ENCODE measurements around the gene IFITM10. TPM values are rescaled to one million over a fixed set of nuclear protein-coding genes. Genes with fewer than 3 reads are reported as not detected.

Gene IFITM10
- polyA plus RNA-seq, 2 donors = 0.73 to 1.1 TPM

DNA sequence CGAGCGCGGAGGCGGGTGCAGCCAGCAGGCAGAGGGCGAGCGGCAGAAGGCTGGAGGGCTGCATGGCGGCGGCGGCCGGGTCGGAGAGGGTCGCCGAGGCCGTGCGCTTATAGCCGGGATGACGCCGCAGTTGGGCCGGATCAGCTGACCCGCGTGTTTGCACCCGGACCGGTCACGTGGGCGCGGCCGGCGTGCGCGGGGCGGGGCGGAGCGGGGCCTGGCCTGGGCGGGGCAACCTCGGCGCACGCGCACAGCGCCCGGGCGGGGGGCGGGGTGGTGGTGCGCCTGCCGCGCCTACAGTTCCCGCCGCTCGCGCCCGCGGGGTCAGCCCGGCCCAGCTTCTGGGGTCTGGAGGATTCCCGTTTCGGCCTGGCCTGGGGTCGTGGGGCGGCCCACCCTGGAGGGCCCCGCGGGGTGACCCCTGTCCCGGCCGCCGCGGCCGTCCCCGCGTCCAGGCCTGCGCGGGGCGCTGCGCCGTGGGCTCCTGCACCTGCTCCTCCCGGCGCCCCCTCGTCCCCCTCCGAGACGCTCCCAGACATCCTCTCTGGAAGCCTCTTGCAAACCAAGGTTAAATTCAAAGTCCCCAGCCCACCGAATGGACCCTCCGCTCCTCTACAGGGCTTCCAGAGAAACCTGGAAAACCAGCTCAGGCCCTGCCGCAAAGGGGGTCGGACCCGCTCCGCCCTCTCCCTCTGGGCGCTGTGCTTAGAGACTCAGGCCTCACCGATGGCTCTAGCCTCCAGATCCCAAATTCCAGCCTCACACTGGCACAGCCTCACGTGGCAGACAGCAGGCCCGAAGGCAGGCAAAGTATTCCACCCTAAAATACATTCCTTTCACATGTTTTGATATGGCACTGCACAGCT is 13.6 kb upstream of the IFITM10 start, which contains the start of gene CTSD:
TSS of gene CTSD (minus strand) at position 132 of the 866 bp plus-strand sequence. CDS start at position 64, 68 bp downstream.
- Histone ChIP-seq H3K27ac (ENCODE audit: low read depth in 2 of 2, low read length in 1 of 2) (peak within 1 kb of the TSS; percentile 93 to 97), H3K4me3 (ENCODE audit: low read depth in 1 of 2, low read length in 2 of 2) (peak within 1 kb of the TSS; percentile 84 to 96), H3K27me3 (ENCODE audit: control insufficient read depth in 1 of 2, insufficient read depth in 2 of 2, low read length in 2 of 2) (no peaks in the 10 kb centered on the region), H3K9me3 (ENCODE audit: control insufficient read depth in 2 of 2, insufficient read depth in 1 of 2, low read depth in 1 of 2, low read length in 1 of 2) (no peaks in the 10 kb centered on the region), H3K4me1 (ENCODE audit: control insufficient read depth in 2 of 2, insufficient read depth in 2 of 2, low read length in 1 of 2) (peaks cover 6 to 34% of the 10 kb centered on the region in 2 donors), H3K36me3 (ENCODE audit: control insufficient read depth in 2 of 2, insufficient read depth in 2 of 2, low read length in 1 of 2) (peaks cover 0 to 27% of the 10 kb centered on the region in 2 donors)
- WGBS, 2 donors = 2% methylated on average over 49 to 85 of the region's 85 CpGs

DNA sequence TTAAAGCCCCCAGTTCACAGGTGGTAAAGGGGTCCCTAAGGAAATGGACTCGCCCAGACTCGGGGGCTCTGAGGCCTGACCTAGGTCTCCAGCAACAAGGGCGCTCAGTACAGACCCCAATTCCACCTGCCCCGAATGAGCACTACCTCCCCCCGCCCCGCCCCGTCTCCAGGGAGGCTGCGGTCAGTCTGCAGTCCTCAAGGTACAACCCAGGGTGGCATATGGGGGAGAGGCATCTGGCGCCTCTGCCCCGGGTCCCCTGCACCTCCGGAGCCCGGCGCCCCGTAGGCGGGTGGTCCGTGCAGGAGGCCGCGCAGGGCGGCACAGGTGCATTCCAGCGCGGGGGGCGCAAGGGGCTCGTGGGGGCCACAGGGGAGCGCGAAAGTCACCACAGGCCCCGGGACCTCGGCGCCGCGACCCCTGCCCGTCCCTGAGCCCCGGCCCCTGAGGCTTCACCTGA is 13.0 kb upstream of the IFITM10 start:
- Histone ChIP-seq H3K27ac (ENCODE audit: low read depth in 2 of 2, low read length in 1 of 2) (peak overlapping the region; percentile 93 to 97), H3K4me1 (ENCODE audit: control insufficient read depth in 2 of 2, insufficient read depth in 2 of 2, low read length in 1 of 2) (peaks cover 6 to 34% of the 10 kb centered on the region in 2 donors), H3K9me3 (ENCODE audit: control insufficient read depth in 2 of 2, insufficient read depth in 1 of 2, low read depth in 1 of 2, low read length in 1 of 2) (no peaks in the 10 kb centered on the region), H3K27me3 (ENCODE audit: control insufficient read depth in 1 of 2, insufficient read depth in 2 of 2, low read length in 2 of 2) (no peaks in the 10 kb centered on the region), H3K4me3 (ENCODE audit: low read depth in 1 of 2, low read length in 2 of 2) (peak overlapping the region; percentile 84 to 96), H3K36me3 (ENCODE audit: control insufficient read depth in 2 of 2, insufficient read depth in 2 of 2, low read length in 1 of 2) (peaks cover 0 to 32% of the 10 kb centered on the region in 2 donors)
- WGBS, 2 donors = 0 to 2% methylated on average over 28 to 32 of the region's 32 CpGs

DNA sequence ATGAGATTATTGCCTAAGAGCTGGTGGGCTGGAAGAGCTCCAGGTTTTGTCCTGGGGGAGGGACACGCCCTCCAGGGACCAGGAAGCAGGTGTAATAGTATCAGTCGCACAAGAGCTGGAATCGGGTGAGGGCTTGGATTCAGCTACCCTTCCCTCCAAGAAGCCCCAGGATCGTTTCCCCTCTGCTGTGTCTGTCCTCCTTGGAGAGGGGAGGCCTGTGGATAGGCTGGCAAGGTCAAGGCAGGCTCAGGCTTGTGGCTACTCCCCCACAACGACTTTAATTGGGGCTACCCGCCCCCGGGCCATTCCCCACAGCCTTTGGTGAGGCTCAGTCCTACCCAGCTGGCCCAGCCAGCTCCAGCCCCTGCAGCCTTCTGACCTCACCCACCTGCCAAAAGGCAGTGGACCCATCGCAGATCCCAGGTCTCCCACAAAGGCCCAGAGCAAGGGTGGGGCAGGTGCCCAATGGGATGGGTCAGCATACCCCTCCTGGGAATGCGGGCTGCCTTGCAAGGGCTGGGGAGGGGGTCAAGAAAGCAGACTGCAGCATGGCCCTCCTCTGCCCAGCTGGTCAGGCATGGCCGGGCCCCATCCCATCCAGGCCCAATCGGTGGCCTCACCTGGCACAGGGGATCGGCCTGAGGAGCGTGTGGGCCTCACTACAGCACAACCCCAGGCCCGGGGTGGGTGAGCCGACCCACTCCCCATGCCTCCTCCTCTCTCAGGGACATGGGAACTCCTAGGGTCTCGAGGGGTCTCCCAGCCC is 12.3 kb upstream of the IFITM10 start:
- peaks cover 6 to 37% of the 10 kb centered on the region in 2 donors for H3K4me1 ChIP-seq (ENCODE audit: control insufficient read depth in 2 of 2, insufficient read depth in 2 of 2, low read length in 1 of 2)
- peaks cover 0 to 37% of the 10 kb centered on the region in 2 donors for H3K36me3 ChIP-seq (ENCODE audit: control insufficient read depth in 2 of 2, insufficient read depth in 2 of 2, low read length in 1 of 2)
- H3K27me3 ChIP-seq (ENCODE audit: control insufficient read depth in 1 of 2, insufficient read depth in 2 of 2, low read length in 2 of 2) = no peaks in the 10 kb centered on the region
- WGBS, 2 donors = 24 to 26% methylated on average over 15 to 16 of the region's 16 CpGs
- H3K4me3 ChIP-seq (ENCODE audit: low read depth in 1 of 2, low read length in 2 of 2) = peak overlapping the region; percentile 84 to 96
- peak overlapping the region; percentile 93 to 97 for H3K27ac ChIP-seq (ENCODE audit: low read depth in 2 of 2, low read length in 1 of 2)
- H3K9me3 ChIP-seq (ENCODE audit: control insufficient read depth in 2 of 2, insufficient read depth in 1 of 2, low read depth in 1 of 2, low read length in 1 of 2) = no peaks in the 10 kb centered on the region

DNA sequence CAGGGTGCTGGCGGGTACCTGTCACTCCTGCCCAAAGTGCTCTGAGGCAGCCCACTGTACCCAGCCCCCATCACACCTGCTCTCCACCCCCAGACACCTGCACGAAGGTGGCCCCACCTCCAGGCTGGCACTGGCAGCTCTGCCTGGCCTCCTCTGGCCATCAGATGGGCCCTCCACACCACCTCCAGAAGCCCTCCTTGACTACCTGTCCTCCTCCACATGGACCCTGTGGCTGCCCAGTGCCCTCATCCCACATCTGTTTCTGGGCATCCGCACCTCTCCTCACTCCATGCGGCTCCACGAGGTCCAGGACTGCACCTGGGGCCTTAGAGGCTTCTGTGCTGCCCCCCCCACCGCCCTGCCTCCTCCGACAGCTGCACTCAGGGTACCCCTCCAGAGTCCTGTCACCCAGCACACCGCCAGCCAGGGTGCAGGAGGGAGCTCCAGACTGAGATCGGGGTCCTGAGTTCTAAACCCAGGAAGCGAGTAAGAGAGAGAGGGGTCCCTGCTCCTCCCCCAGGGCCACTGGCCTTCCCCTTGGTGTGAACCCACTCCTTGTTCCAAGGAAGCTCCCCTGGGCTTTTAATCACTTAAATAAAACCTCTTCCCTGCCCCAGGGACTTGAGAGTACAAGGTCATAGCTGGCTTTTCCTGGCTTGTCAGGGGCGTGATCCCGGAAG is 11.6 kb upstream of the IFITM10 start:
- Histone ChIP-seq H3K36me3 (ENCODE audit: control insufficient read depth in 2 of 2, insufficient read depth in 2 of 2, low read length in 1 of 2) (peaks cover 0 to 43% of the 10 kb centered on the region in 2 donors), H3K27ac (ENCODE audit: low read depth in 2 of 2, low read length in 1 of 2) (peak overlapping the region; percentile 74 to 78), H3K4me1 (ENCODE audit: control insufficient read depth in 2 of 2, insufficient read depth in 2 of 2, low read length in 1 of 2) (peaks cover 6 to 42% of the 10 kb centered on the region in 2 donors), H3K9me3 (ENCODE audit: control insufficient read depth in 2 of 2, insufficient read depth in 1 of 2, low read depth in 1 of 2, low read length in 1 of 2) (no peaks in the 10 kb centered on the region), H3K4me3 (ENCODE audit: low read depth in 1 of 2, low read length in 2 of 2) (peak overlapping the region; percentile 24 to 84), H3K27me3 (ENCODE audit: control insufficient read depth in 1 of 2, insufficient read depth in 2 of 2, low read length in 2 of 2) (no peaks in the 10 kb centered on the region)
- 65 to 70% methylated on average over 12 of the region's 12 CpGs for whole genome bisulfite sequencing, 2 donors

DNA sequence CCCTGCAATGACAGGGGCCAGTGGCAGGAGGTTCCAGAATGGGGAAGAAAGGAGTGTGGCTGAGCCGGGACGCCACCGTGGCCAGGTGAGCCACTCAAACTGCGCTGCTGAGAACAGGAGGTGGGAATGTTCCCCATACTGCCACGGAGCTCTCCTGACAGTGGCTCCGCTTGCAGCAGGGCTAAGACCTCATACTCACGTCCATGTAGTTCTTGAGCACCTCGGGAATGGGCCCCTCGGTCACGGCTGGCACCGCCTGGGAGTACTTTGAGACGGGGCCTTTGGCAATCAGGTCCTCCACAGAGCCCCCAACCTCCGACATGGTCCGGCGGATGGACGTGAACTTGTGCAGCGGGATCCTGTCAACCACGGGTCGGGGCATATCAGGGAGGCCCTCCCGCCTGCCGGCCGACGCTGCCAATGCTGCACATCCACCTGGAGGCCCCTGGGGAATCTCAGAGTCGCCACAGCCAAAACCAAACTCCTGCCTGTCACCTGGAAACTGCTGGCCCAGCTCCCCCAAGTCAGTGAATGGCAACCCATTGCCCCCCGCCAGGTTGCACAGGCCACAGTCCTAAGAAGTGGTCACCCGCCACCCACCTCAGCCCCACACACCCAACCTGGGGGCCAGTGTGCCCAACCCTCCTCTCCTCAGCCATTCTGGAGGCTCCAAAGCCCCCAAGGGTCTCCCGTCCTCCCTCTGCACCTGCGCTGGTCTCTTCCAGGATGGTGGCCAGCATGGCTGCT is 10.9 kb upstream of the IFITM10 start:
- H3K9me3 ChIP-seq (ENCODE audit: control insufficient read depth in 2 of 2, insufficient read depth in 1 of 2, low read depth in 1 of 2, low read length in 1 of 2) = no peaks in the 10 kb centered on the region
- peak overlapping the region; percentile 37 to 43 for H3K27ac ChIP-seq (ENCODE audit: low read depth in 2 of 2, low read length in 1 of 2)
- peaks cover 6 to 43% of the 10 kb centered on the region in 2 donors for H3K4me1 ChIP-seq (ENCODE audit: control insufficient read depth in 2 of 2, insufficient read depth in 2 of 2, low read length in 1 of 2)
- 84 to 89% methylated on average over 28 of the region's 28 CpGs for WGBS, 2 donors
- no peaks in the 10 kb centered on the region for H3K27me3 ChIP-seq (ENCODE audit: control insufficient read depth in 1 of 2, insufficient read depth in 2 of 2, low read length in 2 of 2)
- peaks cover 0 to 49% of the 10 kb centered on the region in 2 donors for H3K36me3 ChIP-seq (ENCODE audit: control insufficient read depth in 2 of 2, insufficient read depth in 2 of 2, low read length in 1 of 2)
- no peak overlapping the region for H3K4me3 ChIP-seq (ENCODE audit: low read depth in 1 of 2, low read length in 2 of 2)

- 64 to 67% methylated on average over 23 of the region's 23 CpGs for WGBS, 2 donors
- Histone ChIP-seq H3K9me3 (ENCODE audit: control insufficient read depth in 2 of 2, insufficient read depth in 1 of 2, low read depth in 1 of 2, low read length in 1 of 2) (no peaks in the 10 kb centered on the region), H3K36me3 (ENCODE audit: control insufficient read depth in 2 of 2, insufficient read depth in 2 of 2, low read length in 1 of 2) (peaks cover 0 to 55% of the 10 kb centered on the region in 2 donors), H3K4me1 (ENCODE audit: control insufficient read depth in 2 of 2, insufficient read depth in 2 of 2, low read length in 1 of 2) (peaks cover 8 to 49% of the 10 kb centered on the region in 2 donors), H3K4me3 (ENCODE audit: low read depth in 1 of 2, low read length in 2 of 2) (peak overlapping the region in 1 of 2 donors; percentile 2), H3K27ac (ENCODE audit: low read depth in 2 of 2, low read length in 1 of 2) (peak overlapping the region; percentile 37 to 43), H3K27me3 (ENCODE audit: control insufficient read depth in 1 of 2, insufficient read depth in 2 of 2, low read length in 2 of 2) (no peaks in the 10 kb centered on the region)
These were observed 10.1 kb upstream of the IFITM10 start for GRCh38 chr11:1760351-1761109.

DNA sequence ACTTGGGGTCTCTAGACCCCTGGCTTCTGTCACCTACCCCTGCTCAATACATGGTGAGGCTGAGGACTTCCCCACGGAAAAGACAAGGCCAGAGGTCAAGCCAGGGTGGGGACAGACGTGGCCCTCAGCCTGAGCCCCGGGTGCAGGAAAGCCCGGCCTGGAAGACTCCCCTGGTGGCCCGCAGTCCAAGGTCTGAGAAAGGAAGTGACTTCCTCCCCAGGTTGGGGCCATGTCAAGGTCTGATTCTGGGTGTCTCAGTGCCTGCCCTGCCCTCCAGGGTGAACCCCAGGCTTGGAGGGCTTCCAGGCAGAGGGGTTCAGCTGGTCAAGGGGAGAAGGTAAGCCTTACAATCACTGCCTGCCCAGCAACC is 9.4 kb upstream of the IFITM10 start:
- WGBS, 2 donors = 60 to 63% methylated on average over 5 of the region's 5 CpGs
- Histone ChIP-seq H3K4me3 (ENCODE audit: low read depth in 1 of 2, low read length in 2 of 2) (no peak overlapping the region), H3K27ac (ENCODE audit: low read depth in 2 of 2, low read length in 1 of 2) (no peak overlapping the region), H3K4me1 (ENCODE audit: control insufficient read depth in 2 of 2, insufficient read depth in 2 of 2, low read length in 1 of 2) (peaks cover 8 to 49% of the 10 kb centered on the region in 2 donors), H3K27me3 (ENCODE audit: control insufficient read depth in 1 of 2, insufficient read depth in 2 of 2, low read length in 2 of 2) (no peaks in the 10 kb centered on the region), H3K9me3 (ENCODE audit: control insufficient read depth in 2 of 2, insufficient read depth in 1 of 2, low read depth in 1 of 2, low read length in 1 of 2) (no peaks in the 10 kb centered on the region), H3K36me3 (ENCODE audit: control insufficient read depth in 2 of 2, insufficient read depth in 2 of 2, low read length in 1 of 2) (peaks cover 0 to 57% of the 10 kb centered on the region in 2 donors)

DNA sequence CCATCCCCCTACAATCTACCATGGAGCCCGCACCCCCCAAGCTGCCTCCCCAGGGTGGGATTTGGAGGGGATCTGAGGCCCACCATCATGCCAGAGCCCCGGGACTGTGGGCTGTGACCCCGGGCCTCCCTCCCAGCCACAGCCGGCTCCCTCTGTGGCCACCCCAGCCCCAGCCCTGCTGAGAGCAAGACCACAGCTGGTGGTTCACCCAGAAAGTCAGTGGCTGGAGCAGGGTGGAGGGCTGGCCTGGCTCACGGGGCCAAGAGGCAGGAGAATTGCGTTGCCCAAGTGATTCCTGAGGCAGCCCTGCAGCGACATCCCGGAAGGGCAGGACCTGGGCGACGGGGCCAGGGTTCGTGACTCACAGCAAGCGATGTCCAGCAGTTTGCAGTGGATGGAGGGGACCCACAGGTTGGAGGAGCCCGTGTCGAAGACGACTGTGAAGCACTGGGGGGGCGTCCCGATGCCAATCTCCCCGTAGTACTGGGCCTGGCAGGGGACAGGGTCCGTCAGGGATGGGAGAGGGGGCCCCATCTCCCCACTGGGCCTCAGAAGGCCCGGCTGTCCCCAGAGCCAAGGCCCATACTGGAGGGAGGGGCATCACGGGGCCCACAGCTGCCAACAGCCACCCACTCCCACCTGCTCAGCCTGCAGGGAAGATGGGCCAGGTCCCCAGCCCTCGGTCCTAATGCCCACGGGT is 8.9 kb upstream of the IFITM10 start:
- H3K27ac ChIP-seq (ENCODE audit: low read depth in 2 of 2, low read length in 1 of 2) = no peak overlapping the region
- peaks cover 0 to 63% of the 10 kb centered on the region in 2 donors for H3K36me3 ChIP-seq (ENCODE audit: control insufficient read depth in 2 of 2, insufficient read depth in 2 of 2, low read length in 1 of 2)
- H3K9me3 ChIP-seq (ENCODE audit: control insufficient read depth in 2 of 2, insufficient read depth in 1 of 2, low read depth in 1 of 2, low read length in 1 of 2) = no peaks in the 10 kb centered on the region
- peaks cover 8 to 49% of the 10 kb centered on the region in 2 donors for H3K4me1 ChIP-seq (ENCODE audit: control insufficient read depth in 2 of 2, insufficient read depth in 2 of 2, low read length in 1 of 2)
- no peaks in the 10 kb centered on the region for H3K27me3 ChIP-seq (ENCODE audit: control insufficient read depth in 1 of 2, insufficient read depth in 2 of 2, low read length in 2 of 2)
- no peak overlapping the region for H3K4me3 ChIP-seq (ENCODE audit: low read depth in 1 of 2, low read length in 2 of 2)
- WGBS, 2 donors = 89 to 90% methylated on average over 23 of the region's 23 CpGs
